Inflammatory macrophage treated with lipopolysaccharide for 4 hours (primary cell): ENCODE data around the gene NCOA7.
A peak's percentile ranks its signal among the peaks of the same experiment; 100 is the strongest.
"Not testable (repeated sequence)": the region's sequence is repeated elsewhere in the genome, so short reads cannot be mapped to it uniquely, and the experiment has no call there.

ENCODE experiments used
- DNase-seq: peaks from one replicate; pipeline ENCODE4 v3.0.0-alpha.2; 2020

NCOA7 gene

GRCh38 chr6:125792680-125793079 is 1.9 kb downstream of the NCOA7 start:
- DNase-seq: peak; percentile 66

- DNase-seq: no peak
These were observed 2.5 kb downstream of the NCOA7 start for GRCh38 chr6:125793280-125793679.

- peak; percentile 56 for DNase-seq
These were observed 3.1 kb downstream of the NCOA7 start for GRCh38 chr6:125793863-125794262.

- no peak for DNase-seq
These were observed 3.8 kb downstream of the NCOA7 start for GRCh38 chr6:125794342-125795137.

- no peak for DNase-seq
These were observed 4.5 kb downstream of the NCOA7 start for GRCh38 chr6:125795301-125795700.

- no peak for DNase-seq
These were observed 6.5 kb downstream of the NCOA7 start for GRCh38 chr6:125797120-125797885.

GRCh38 chr6:125797886-125798444 is 7.2 kb downstream of the NCOA7 start:
- DNase-seq: no peak

- peak; percentile 93 for DNase-seq
These were observed 8.2 kb downstream of the NCOA7 start for GRCh38 chr6:125798734-125799508.

GRCh38 chr6:125802383-125802782 is 11.6 kb downstream of the NCOA7 start:
- no peak for DNase-seq

- DNase-seq: peak; percentile 84
These were observed 12.2 kb downstream of the NCOA7 start for GRCh38 chr6:125802943-125803377.

- no peak for DNase-seq
These were observed 13.5 kb downstream of the NCOA7 start for GRCh38 chr6:125804264-125804663.

GRCh38 chr6:125804866-125805425 is 14.2 kb downstream of the NCOA7 start:
- DNase-seq: not testable (repeated sequence)

- DNase-seq: no peak
These were observed 16.1 kb downstream of the NCOA7 start for GRCh38 chr6:125806813-125807212.

GRCh38 chr6:125807293-125807692 is 16.5 kb downstream of the NCOA7 start:
- no peak for DNase-seq

GRCh38 chr6:125808060-125808459 is 17.3 kb downstream of the NCOA7 start:
- no peak for DNase-seq

GRCh38 chr6:125808591-125808990 is 17.8 kb downstream of the NCOA7 start:
- no peak for DNase-seq

- peak; percentile 70 for DNase-seq
These were observed 18.9 kb downstream of the NCOA7 start for GRCh38 chr6:125809570-125810170.

- DNase-seq: no peak
These were observed 19.7 kb downstream of the NCOA7 start for GRCh38 chr6:125810445-125810844.

- peak; percentile 88 for DNase-seq
These were observed 20.5 kb downstream of the NCOA7 start for GRCh38 chr6:125811259-125811658.

GRCh38 chr6:125812394-125813292 is 21.9 kb downstream of the NCOA7 start:
- DNase-seq: peak; percentile 32

- DNase-seq: peak; percentile 67
These were observed 23.7 kb downstream of the NCOA7 start for GRCh38 chr6:125814481-125814880.
